ENCODE data around the gene LZTR1.

DNA sequence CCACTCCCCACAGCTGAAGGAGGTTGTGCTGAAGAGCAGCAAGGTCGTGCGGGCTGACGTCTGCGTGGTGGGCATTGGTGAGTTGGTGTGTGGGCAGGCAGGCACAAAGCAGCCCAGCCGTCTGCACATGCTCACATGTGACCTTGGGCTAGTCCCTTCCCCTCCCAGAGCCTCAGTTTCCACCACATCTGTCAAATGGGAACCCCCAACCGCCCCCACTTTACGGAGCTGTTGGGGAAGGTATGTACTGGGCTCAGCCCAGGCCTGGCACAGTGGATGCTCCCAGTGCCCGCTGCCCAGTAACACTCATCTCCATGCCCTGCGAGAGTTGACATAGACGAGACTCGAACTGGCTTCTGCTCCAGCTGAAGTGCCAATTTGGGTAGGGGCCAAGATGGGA lies 5.1 kb upstream of the LZTR1 start:
- TF ChIP-seq, protein P1, sequence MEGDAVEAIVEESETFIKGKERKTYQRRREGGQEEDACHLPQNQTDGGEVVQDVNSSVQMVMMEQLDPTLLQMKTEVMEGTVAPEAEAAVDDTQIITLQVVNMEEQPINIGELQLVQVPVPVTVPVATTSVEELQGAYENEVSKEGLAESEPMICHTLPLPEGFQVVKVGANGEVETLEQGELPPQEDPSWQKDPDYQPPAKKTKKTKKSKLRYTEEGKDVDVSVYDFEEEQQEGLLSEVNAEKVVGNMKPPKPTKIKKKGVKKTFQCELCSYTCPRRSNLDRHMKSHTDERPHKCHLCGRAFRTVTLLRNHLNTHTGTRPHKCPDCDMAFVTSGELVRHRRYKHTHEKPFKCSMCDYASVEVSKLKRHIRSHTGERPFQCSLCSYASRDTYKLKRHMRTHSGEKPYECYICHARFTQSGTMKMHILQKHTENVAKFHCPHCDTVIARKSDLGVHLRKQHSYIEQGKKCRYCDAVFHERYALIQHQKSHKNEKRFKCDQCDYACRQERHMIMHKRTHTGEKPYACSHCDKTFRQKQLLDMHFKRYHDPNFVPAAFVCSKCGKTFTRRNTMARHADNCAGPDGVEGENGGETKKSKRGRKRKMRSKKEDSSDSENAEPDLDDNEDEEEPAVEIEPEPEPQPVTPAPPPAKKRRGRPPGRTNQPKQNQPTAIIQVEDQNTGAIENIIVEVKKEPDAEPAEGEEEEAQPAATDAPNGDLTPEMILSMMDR (IDR thresholded peaks at IDR 0.05): no peak
- TF ChIP-seq POLR2A (IDR thresholded peaks at IDR 0.05): no peak
- TF ChIP-seq EP300 (IDR thresholded peaks at IDR 0.05): no peak
